Mammary epithelial cell (primary cell): ENCODE measurements around the gene FAM136A.

Experiments
- CTCF ChIP-seq, 2 donors: IDR thresholded peaks in 1 of 2; conservative IDR thresholded peaks in 1 of 2; 2 replicates each; pipeline ENCODE4 v1.5.1; 2011 to 2012; ENCODE audit warnings: inconsistent platforms in 2 of 2, low read length in 2 of 2, mild to moderate bottlenecking in 2 of 2, control low read depth in 1 of 2, low read depth in 1 of 2; ENCODE audit not compliant: insufficient read depth in 1 of 2; ENCODE audit errors: extremely low read depth in 1 of 2
- EZH2 ChIP-seq: IDR thresholded peaks from 2 replicates; pipeline ENCODE4 v1.6.1; 2012; ENCODE audit warnings: low read length, inconsistent platforms, borderline replicate concordance

GRCh38 chr2:70349921-70350685, 48.2 kb upstream of the FAM136A start:
- TF ChIP-seq CTCF (conservative IDR thresholded peaks at IDR 0.05 in 1 of 2, IDR thresholded peaks at IDR 0.05 in 1 of 2; ENCODE audit: extremely low read depth in 1 of 2, insufficient read depth in 1 of 2, low read depth in 1 of 2, low read length in 2 of 2) (no peak), EZH2 (no peak)
